Thoracic aorta (tissue), 2 donors: Measurements from ENCODE around the gene STIM2. TPM values are rescaled to one million over a fixed set of nuclear protein-coding genes. Genes with fewer than 3 reads are reported as not detected.

Experiments used
- ATAC-seq: fragments of 150-250 bp; one replicate; pipeline ENCODE4 v1.8.0; 2017; ENCODE audit warnings: low read depth; ENCODE audit not compliant: insufficient number of reproducible peaks, low FRiP score
- DNase-seq: peaks from one replicate; pipeline ENCODE4 v3.0.0-alpha.2; 2020; ENCODE audit warnings: low spot score
- H3K27ac ChIP-seq, 2 donors: fragments of 200-600 bp; sonication (generic); 1 replicate in 1 of 2; 2 replicates in 1 of 2; pipeline ENCODE4 v1.5.1; 2016; ENCODE audit warnings: mild to moderate bottlenecking in 2 of 2, moderate library complexity in 2 of 2
- H3K27me3 ChIP-seq: fragments of 200-600 bp; sonication (generic); replicated peaks from 2 replicates; pipeline ENCODE4 v1.6.0; 2016; ENCODE audit warnings: mild to moderate bottlenecking; ENCODE audit not compliant: insufficient read depth
- H3K36me3 ChIP-seq: fragments of 200-600 bp; sonication (generic); one replicate; pipeline ENCODE4 v1.5.1; 2016
- H3K4me1 ChIP-seq, 2 donors: fragments of 200-600 bp; sonication (generic); 1 replicate in 1 of 2; 2 replicates in 1 of 2; pipeline versions ENCODE4 v1.5.1 to v1.6.0; 2016; ENCODE audit warnings: low read depth in 2 of 2, mild to moderate bottlenecking in 1 of 2; ENCODE audit not compliant: control insufficient read depth in 1 of 2
- H3K4me3 ChIP-seq: fragments of 200-600 bp; sonication (generic); 2 replicates; pipeline ENCODE4 v1.5.1; 2016; ENCODE audit warnings: mild to moderate bottlenecking
- H3K9me3 ChIP-seq: fragments of 200-600 bp; sonication (generic); 2 replicates; pipeline ENCODE4 v1.5.1; 2016
- CTCF ChIP-seq: fragments of 200-600 bp; sonication (generic); IDR thresholded peaks from one replicate; pipeline ENCODE4 v1.5.1; 2019; ENCODE audit warnings: antibody characterized with exemption
- total RNA-seq, 2 donors: library from RNA; depleted of rRNA; stranded (reverse); fragments of >200 nt; gene quantifications; one replicate each; pipeline versions ENCODE4 v1.1.0 to v1.2.3, GENCODE V29; 2016

The STIM2 gene
- total RNA-seq, 2 donors from 2014 or later, result 14.3 to 53.3 TPM

GRCh38 chr4:27018076-27018475 is 157.4 kb downstream of the STIM2 start:
- no peaks in the 10 kb centered on the region for H3K4me1 ChIP-seq
- no peaks in the 10 kb centered on the region for H3K27me3 ChIP-seq
- ATAC-seq, result no peak
- no peaks in the 10 kb centered on the region for H3K9me3 ChIP-seq
- no peak overlapping the region for H3K4me3 ChIP-seq
- no peak overlapping the region for H3K27ac ChIP-seq
- no peak for DNase-seq
- TF ChIP-seq CTCF, result no peak
- peaks cover 10% of the 10 kb centered on the region for H3K36me3 ChIP-seq

- H3K4me3 ChIP-seq, result no peak overlapping the region
- no peak overlapping the region for H3K27ac ChIP-seq
- no peaks in the 10 kb centered on the region for H3K9me3 ChIP-seq
- H3K36me3 ChIP-seq, result peaks cover 13% of the 10 kb centered on the region
- H3K27me3 ChIP-seq, result no peaks in the 10 kb centered on the region
- ATAC-seq, result no peak
- H3K4me1 ChIP-seq, result no peaks in the 10 kb centered on the region
- DNase-seq, result no peak
- TF ChIP-seq CTCF, result no peak
Observed at GRCh38 chr4:27018910-27019309, 158.3 kb downstream of the STIM2 start.

GRCh38 chr4:27019766-27020165 is 159.1 kb downstream of the STIM2 start:
- H3K36me3 ChIP-seq, result peaks cover 13% of the 10 kb centered on the region
- no peaks in the 10 kb centered on the region for H3K27me3 ChIP-seq
- no peak for ATAC-seq
- H3K27ac ChIP-seq, result no peak overlapping the region
- H3K9me3 ChIP-seq, result no peaks in the 10 kb centered on the region
- no peaks in the 10 kb centered on the region for H3K4me1 ChIP-seq
- TF ChIP-seq CTCF, result no peak
- H3K4me3 ChIP-seq, result no peak overlapping the region
- no peak for DNase-seq

- Histone ChIP-seq H3K4me3 (no peak overlapping the region), H3K27me3 (no peaks in the 10 kb centered on the region)
Observed at GRCh38 chr4:27020203-27020602, 159.6 kb downstream of the STIM2 start.

GRCh38 chr4:27020603-27021002 is 160.0 kb downstream of the STIM2 start:
- no peak overlapping the region for H3K4me3 ChIP-seq
- no peak for TF ChIP-seq CTCF
- no peaks in the 10 kb centered on the region for H3K4me1 ChIP-seq
- no peaks in the 10 kb centered on the region for H3K9me3 ChIP-seq
- ATAC-seq, result no peak
- no peaks in the 10 kb centered on the region for H3K27me3 ChIP-seq
- DNase-seq, result no peak
- H3K27ac ChIP-seq, result no peak overlapping the region
- H3K36me3 ChIP-seq, result peaks cover 13% of the 10 kb centered on the region

More at GRCh38 chr4:27020203-27020602, 159.6 kb downstream of the STIM2 start:
- no peaks in the 10 kb centered on the region for H3K9me3 ChIP-seq
- no peak for ATAC-seq
- DNase-seq, result no peak
- peaks cover 13% of the 10 kb centered on the region for H3K36me3 ChIP-seq
- H3K4me1 ChIP-seq, result no peaks in the 10 kb centered on the region
- TF ChIP-seq CTCF, result no peak
- H3K27ac ChIP-seq, result no peak overlapping the region
